HG02852 (cell line): Measurements from ENCODE around the gene MED13L.
"Not testable (repeated sequence)": the region's sequence is repeated elsewhere in the genome, so short reads cannot be mapped to it uniquely, and the experiment has no call there.

Source experiments
- ATAC-seq: cut with Tn5 transposase; IDR thresholded peaks from one replicate; pipeline ENCODE4 v1.9.1; 2021; ENCODE audit warnings: mild to moderate bottlenecking, moderate library complexity; ENCODE audit not compliant: unreplicated experiment

MED13L gene

GRCh38 chr12:116304621-116305020 lies 27.1 kb upstream of the MED13L start:
- ATAC-seq = no peak

GRCh38 chr12:116303929-116304328 lies 26.4 kb upstream of the MED13L start:
- ATAC-seq = no peak

GRCh38 chr12:116303066-116303465 lies 25.6 kb upstream of the MED13L start:
- no peak for ATAC-seq

- ATAC-seq = no peak
Measured at GRCh38 chr12:116302166-116303058, 24.9 kb upstream of the MED13L start.

GRCh38 chr12:116301621-116302020 lies 24.1 kb upstream of the MED13L start:
- ATAC-seq = no peak

- ATAC-seq = no peak
Measured at GRCh38 chr12:116299665-116300328, 22.3 kb upstream of the MED13L start.

- ATAC-seq = no peak
Measured at GRCh38 chr12:116299064-116299463, 21.6 kb upstream of the MED13L start.

- ATAC-seq = no peak
Measured at GRCh38 chr12:116298578-116298977, 21.1 kb upstream of the MED13L start.

GRCh38 chr12:116297224-116297834 lies 19.8 kb upstream of the MED13L start:
- ATAC-seq = no peak

GRCh38 chr12:116295327-116296263 lies 18.1 kb upstream of the MED13L start:
- ATAC-seq = no peak

- ATAC-seq = no peak
Measured at GRCh38 chr12:116294454-116295165, 17.1 kb upstream of the MED13L start.

- ATAC-seq = no peak
Measured at GRCh38 chr12:116293687-116294453, 16.4 kb upstream of the MED13L start.

- ATAC-seq = no peak
Measured at GRCh38 chr12:116291218-116291617, 13.7 kb upstream of the MED13L start.

GRCh38 chr12:116288735-116289134 lies 11.2 kb upstream of the MED13L start:
- no peak for ATAC-seq

- no peak for ATAC-seq
Measured at GRCh38 chr12:116287842-116288301, 10.4 kb upstream of the MED13L start.

- ATAC-seq = no peak
Measured at GRCh38 chr12:116284396-116284795, 6.9 kb upstream of the MED13L start.

GRCh38 chr12:116283881-116284280 lies 6.4 kb upstream of the MED13L start:
- ATAC-seq = not testable (repeated sequence)

- no peak for ATAC-seq
Measured at GRCh38 chr12:116282371-116283286, 5.1 kb upstream of the MED13L start.
